Endothelial cell of umbilical vein (primary cell): ENCODE measurements around the gene SCAPER. TPM values are rescaled to one million over a fixed set of nuclear protein-coding genes. Genes with fewer than 3 reads are reported as not detected.

Source experiments
- BruUV-seq: library from RNA; stranded (reverse); fragments of 400-500 nt; replicated peaks from 2 replicates; lab custom pipeline; 2021; lab: Mats Ljungman, UMichigan
- CTCF ChIA-PET: fragments of 300-600, 350-600 bp; sonication (Branson Sonifier 250); formaldehyde crosslinking; loops from one replicate; lab custom pipeline; 2021; ENCODE audit warnings: antibody characterized with exemption, inconsistent platforms; lab: Charles Lee
- POLR2A ChIA-PET: fragments of 300-600, 350-600 bp; sonication (Branson Sonifier 250); formaldehyde crosslinking; loops from one replicate; lab custom pipeline; 2021; ENCODE audit warnings: antibody characterized with exemption, inconsistent platforms; lab: Charles Lee
- DNase-seq: peaks from one replicate; pipeline ENCODE4 v3.0.0-alpha.2; 2011; ENCODE audit warnings: low read depth, low spot score
- FAIRE-seq: peaks from 2 replicates; lab custom pipeline; 2011; peaks lifted over from hg19 to GRCh38; lab: Jason Lieb, UNC
- H2AFZ ChIP-seq: 2 replicates; pipeline ENCODE4 v1.6.0; 2012; ENCODE audit warnings: low read depth, low read length, control low read depth, inconsistent platforms
- H3K27ac ChIP-seq: 2 replicates; pipeline ENCODE4 v1.5.1; 2011; ENCODE audit warnings: low read depth, mild to moderate bottlenecking, control low read depth, low read length, moderate library complexity; ENCODE audit not compliant: insufficient read depth
- H3K27me3 ChIP-seq, 2 experiments: 2 replicates each; pipeline versions ENCODE4 v1.6.0 to v1.6.1; 2011; ENCODE audit warnings: low read length in 2 of 2, mixed read lengths in 1 of 2; ENCODE audit not compliant: control insufficient read depth in 2 of 2, insufficient read depth in 2 of 2
- H3K36me3 ChIP-seq, 2 experiments: 2 replicates in 1 of 2; 3 replicates in 1 of 2; pipeline ENCODE4 v1.5.1; 2011; ENCODE audit warnings: low read length in 2 of 2, mild to moderate bottlenecking in 1 of 2, moderate library complexity in 1 of 2; ENCODE audit not compliant: control insufficient read depth in 2 of 2, insufficient read depth in 2 of 2; ENCODE audit errors: extremely low read depth in 1 of 2
- H3K4me1 ChIP-seq: 3 replicates; pipeline ENCODE4 v1.5.1; 2011; ENCODE audit warnings: mild to moderate bottlenecking, low read length; ENCODE audit not compliant: control insufficient read depth, insufficient read depth; ENCODE audit errors: extremely low read depth
- H3K4me2 ChIP-seq: 2 replicates; pipeline ENCODE4 v1.6.1; 2011; ENCODE audit warnings: low read length, control low read depth, mixed read lengths; ENCODE audit not compliant: insufficient read depth
- H3K4me3 ChIP-seq, 3 experiments: fragments of 200-600 bp in 1 of 3; sonication (generic), shearing (Covaris generic) in 1 of 3; replicated peaks in 1 of 3; 2 replicates each; pipeline ENCODE4 v1.5.1; 2011 to 2016; ENCODE audit warnings: control low read depth in 3 of 3, low read length in 3 of 3, mild to moderate bottlenecking in 2 of 3, inconsistent platforms in 1 of 3, low read depth in 1 of 3, moderate library complexity in 1 of 3; ENCODE audit not compliant: insufficient read depth in 1 of 3
- H3K79me2 ChIP-seq: 2 replicates; pipeline ENCODE4 v1.6.0; 2012; ENCODE audit warnings: low read length, inconsistent platforms; ENCODE audit not compliant: control insufficient read depth, insufficient read depth
- H3K9ac ChIP-seq: replicated peaks from 2 replicates; pipeline ENCODE3; 2011; ENCODE audit warnings: low read length, control low read depth; ENCODE audit not compliant: insufficient read depth; ENCODE audit errors: extremely low read depth
- H3K9me1 ChIP-seq: replicated peaks from 3 replicates; pipeline ENCODE4 v1.6.0; 2011; ENCODE audit warnings: mild to moderate bottlenecking, low read length; ENCODE audit not compliant: control insufficient read depth, insufficient read depth; ENCODE audit errors: extremely low read depth
- H3K9me3 ChIP-seq: replicated peaks from 2 replicates; pipeline ENCODE4 v1.5.1; 2012; ENCODE audit warnings: low read length, inconsistent platforms; ENCODE audit not compliant: control insufficient read depth, insufficient read depth
- H4K20me1 ChIP-seq: replicated peaks from 2 replicates; pipeline ENCODE3; 2011; ENCODE audit warnings: mild to moderate bottlenecking, low read length; ENCODE audit not compliant: control insufficient read depth, insufficient read depth; ENCODE audit errors: extremely low read depth
- EZH2 ChIP-seq: IDR thresholded peaks from 2 replicates; pipeline ENCODE4 v1.6.1; 2012; ENCODE audit warnings: borderline replicate concordance, low read depth, mild to moderate bottlenecking, moderate library complexity, low read length, inconsistent platforms; ENCODE audit not compliant: severe bottlenecking
- FOS ChIP-seq: IDR thresholded peaks from 2 replicates; pipeline ENCODE4 v1.6.1; 2011; ENCODE audit warnings: mild to moderate bottlenecking, low read length, moderate library complexity, borderline replicate concordance; ENCODE audit not compliant: insufficient read depth
- GATA2 ChIP-seq: IDR thresholded peaks from 2 replicates; pipeline ENCODE4 v1.7.0; 2011; ENCODE audit warnings: low read depth, mild to moderate bottlenecking, moderate library complexity, mixed read lengths, low read length; ENCODE audit not compliant: insufficient read length, insufficient read depth
- JUN ChIP-seq: IDR thresholded peaks from 2 replicates; pipeline ENCODE4 v1.6.1; 2011; ENCODE audit warnings: borderline replicate concordance, low read depth; ENCODE audit not compliant: insufficient read length, insufficient read depth
- MYC ChIP-seq: IDR thresholded peaks from one replicate; pipeline ENCODE4 v1.6.1; 2011; ENCODE audit warnings: mild to moderate bottlenecking, low read depth, low read length
- POLR2A ChIP-seq: IDR thresholded peaks from 2 replicates; pipeline ENCODE4 v1.6.1; 2012; ENCODE audit warnings: low read depth, mild to moderate bottlenecking, control low read depth, low read length
- POLR2AphosphoS5 ChIP-seq: IDR thresholded peaks from 2 replicates; pipeline ENCODE4 v1.6.1; 2012; ENCODE audit warnings: low read depth, mild to moderate bottlenecking, control low read depth, low read length, moderate library complexity; ENCODE audit not compliant: insufficient read depth
- dilution Hi-C: fragments of 300-500 bp; cut with MboI; formaldehyde crosslinking; loops from one replicate; pipeline ENCODE4 v1.15.0; 2019; ENCODE audit warnings: low sequenced_read_pairs; ENCODE audit not compliant: extremely low pct_ligation_motif_present
- intact Hi-C: fragments of 100-400 bp; cut with micrococcal nuclease; formaldehyde crosslinking; loops from one replicate; pipeline ENCODE4 v1.10.0; 2022
- polyA plus RNA-seq, 4 experiments: library from polyadenylated mRNA; depleted of rRNA in 3 of 4; stranded (reverse) in 3 of 4; unstranded in 1 of 4; fragments of >200 nt; gene quantifications; 2 replicates each; pipeline versions ENCODE4 v1.2.1 to v1.2.3, GENCODE V29; 2011 to 2012; ENCODE audit warnings: missing spikeins in 1 of 4
- total RNA-seq: library from RNA; stranded (reverse); gene quantifications from 2 replicates; pipeline ENCODE4 v1.2.3, GENCODE V29; 2021
- TF ChIP-seq, protein P1 (sequence below), 2 donors: IDR thresholded peaks; 1 replicate in 1 of 2; 2 replicates in 1 of 2; pipeline ENCODE4 v1.5.1; 2011; ENCODE audit warnings: low read length in 2 of 2, mild to moderate bottlenecking in 2 of 2, moderate library complexity in 2 of 2, control low read depth in 1 of 2, inconsistent platforms in 1 of 2, low read depth in 1 of 2; ENCODE audit not compliant: insufficient read depth in 1 of 2; ENCODE audit errors: extremely low read depth in 1 of 2
- TF ChIP-seq, protein P2 (sequence below): IDR thresholded peaks from 2 replicates; pipeline ENCODE4 v1.6.1; 2011; ENCODE audit not compliant: insufficient read depth, insufficient read length

SCAPER gene
- total and polyA plus RNA-seq, 2 donors (not counting 3 experiments of a cell fraction or from before 2014, with no cell fraction given): 2.7 to 12.7 TPM

- dilution Hi-C loops: no loop called here
- Histone ChIP-seq H2AFZ (no peak overlapping the region), H3K36me3 (no peaks in the 10 kb centered on the region), H3K4me3 (no peak overlapping the region), H3K27ac (no peak overlapping the region), H3K27me3 (no peaks in the 10 kb centered on the region), H3K9me1 (no peaks in the 10 kb centered on the region), H3K9me3 (no peaks in the 10 kb centered on the region), H3K9ac (no peak overlapping the region), H3K79me2 (no peaks in the 10 kb centered on the region), H3K4me1 (no peaks in the 10 kb centered on the region), H4K20me1 (no peaks in the 10 kb centered on the region), H3K4me2 (no peak overlapping the region)
- ChIA-PET POLR2A (no interaction called here), CTCF (interaction anchor here (0.8 kb wide), 1 partner anchor 33 kb away, joined by 3 read pairs; no protein-coding TSS in a partner anchor)
- FAIRE-seq (no peak), DNase-seq (no peak)
- intact Hi-C loops: no loop called here
- TF ChIP-seq FOS: no peak
- TF ChIP-seq, protein P1, sequence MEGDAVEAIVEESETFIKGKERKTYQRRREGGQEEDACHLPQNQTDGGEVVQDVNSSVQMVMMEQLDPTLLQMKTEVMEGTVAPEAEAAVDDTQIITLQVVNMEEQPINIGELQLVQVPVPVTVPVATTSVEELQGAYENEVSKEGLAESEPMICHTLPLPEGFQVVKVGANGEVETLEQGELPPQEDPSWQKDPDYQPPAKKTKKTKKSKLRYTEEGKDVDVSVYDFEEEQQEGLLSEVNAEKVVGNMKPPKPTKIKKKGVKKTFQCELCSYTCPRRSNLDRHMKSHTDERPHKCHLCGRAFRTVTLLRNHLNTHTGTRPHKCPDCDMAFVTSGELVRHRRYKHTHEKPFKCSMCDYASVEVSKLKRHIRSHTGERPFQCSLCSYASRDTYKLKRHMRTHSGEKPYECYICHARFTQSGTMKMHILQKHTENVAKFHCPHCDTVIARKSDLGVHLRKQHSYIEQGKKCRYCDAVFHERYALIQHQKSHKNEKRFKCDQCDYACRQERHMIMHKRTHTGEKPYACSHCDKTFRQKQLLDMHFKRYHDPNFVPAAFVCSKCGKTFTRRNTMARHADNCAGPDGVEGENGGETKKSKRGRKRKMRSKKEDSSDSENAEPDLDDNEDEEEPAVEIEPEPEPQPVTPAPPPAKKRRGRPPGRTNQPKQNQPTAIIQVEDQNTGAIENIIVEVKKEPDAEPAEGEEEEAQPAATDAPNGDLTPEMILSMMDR (IDR thresholded peaks at IDR 0.05; ENCODE audit: extremely low read depth in 1 of 2, insufficient read depth in 1 of 2, low read depth in 1 of 2, low read length in 2 of 2): no peak
- TF ChIP-seq POLR2AphosphoS5: no peak
- TF ChIP-seq, protein P2, sequence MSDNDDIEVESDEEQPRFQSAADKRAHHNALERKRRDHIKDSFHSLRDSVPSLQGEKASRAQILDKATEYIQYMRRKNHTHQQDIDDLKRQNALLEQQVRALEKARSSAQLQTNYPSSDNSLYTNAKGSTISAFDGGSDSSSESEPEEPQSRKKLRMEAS: no peak
- no peak for TF ChIP-seq EZH2
- TF ChIP-seq MYC: no peak
- no peak for TF ChIP-seq GATA2
- no peak for TF ChIP-seq JUN
- TF ChIP-seq POLR2A: no peak
- BruUV-seq: no TSS peak
These were observed 464.7 kb downstream of the SCAPER start for GRCh38 chr15:76440441-76440840.
